ENCODE results near the gene APPBP2.
"Not testable (repeated sequence)": the region's sequence is repeated elsewhere in the genome, so short reads cannot be mapped to it uniquely, and the experiment has no call there.

Gene APPBP2

GRCh38 chr17:60490594-60490993, 35.4 kb downstream of the APPBP2 start:
- DNase-seq, result not testable (repeated sequence)

- no peak for DNase-seq
These were observed 44.4 kb downstream of the APPBP2 start for GRCh38 chr17:60481604-60482003.

GRCh38 chr17:60473788-60474187, 52.3 kb downstream of the APPBP2 start:
- no peak for DNase-seq

- no peak for DNase-seq
These were observed 53.6 kb downstream of the APPBP2 start for GRCh38 chr17:60472449-60472848.

GRCh38 chr17:60471451-60471850, 54.6 kb downstream of the APPBP2 start:
- no peak for DNase-seq

GRCh38 chr17:60468371-60468770, 57.7 kb downstream of the APPBP2 start:
- DNase-seq, result no peak

GRCh38 chr17:60464343-60464742, 61.7 kb downstream of the APPBP2 start:
- DNase-seq, result no peak

- no peak for DNase-seq
These were observed 62.7 kb downstream of the APPBP2 start for GRCh38 chr17:60463157-60463835.

GRCh38 chr17:60461584-60461983, 64.5 kb downstream of the APPBP2 start:
- no peak for DNase-seq

GRCh38 chr17:60457148-60457547, 68.9 kb downstream of the APPBP2 start:
- no peak for DNase-seq

- DNase-seq, result no peak
These were observed 70.7 kb downstream of the APPBP2 start for GRCh38 chr17:60455378-60455777.

GRCh38 chr17:60451965-60452364, 74.1 kb downstream of the APPBP2 start:
- no peak for DNase-seq

- no peak for DNase-seq
These were observed 75.0 kb downstream of the APPBP2 start for GRCh38 chr17:60451071-60451470.

GRCh38 chr17:60447375-60447774, 78.7 kb downstream of the APPBP2 start:
- DNase-seq, result no peak

- DNase-seq, result no peak
These were observed 80.9 kb downstream of the APPBP2 start for GRCh38 chr17:60445144-60445543.

GRCh38 chr17:60443713-60444112, 82.3 kb downstream of the APPBP2 start:
- DNase-seq, result no peak

- no peak for DNase-seq
These were observed 83.5 kb downstream of the APPBP2 start for GRCh38 chr17:60442271-60443173.

- no peak for DNase-seq
These were observed 86.5 kb downstream of the APPBP2 start for GRCh38 chr17:60439501-60439900.

- no peak for DNase-seq
These were observed 89.4 kb downstream of the APPBP2 start for GRCh38 chr17:60436676-60437075.

GRCh38 chr17:60435244-60436167, 90.5 kb downstream of the APPBP2 start:
- DNase-seq, result peak; percentile 86

- DNase-seq, result not testable (repeated sequence)
These were observed 92.7 kb downstream of the APPBP2 start for GRCh38 chr17:60433021-60433997.

GRCh38 chr17:60430561-60430960, 95.5 kb downstream of the APPBP2 start:
- DNase-seq, result not testable (repeated sequence)

All from amniotic stem cell (primary cell).